Astrocyte (in vitro differentiated cells and primary cell): ENCODE measurements around the gene LRP1B.

Experiments used
- EZH2 ChIP-seq: IDR thresholded peaks from 2 replicates; pipeline ENCODE4 v1.6.1; 2012; ENCODE audit warnings: mild to moderate bottlenecking, low read length, inconsistent platforms; ENCODE audit not compliant: insufficient read depth
- TF ChIP-seq, protein P1 (sequence below): IDR thresholded peaks from 2 replicates; pipeline ENCODE4 v1.5.1; 2011; ENCODE audit warnings: low read depth, mild to moderate bottlenecking, inconsistent platforms, low read length, moderate library complexity; ENCODE audit not compliant: insufficient read depth

DNA sequence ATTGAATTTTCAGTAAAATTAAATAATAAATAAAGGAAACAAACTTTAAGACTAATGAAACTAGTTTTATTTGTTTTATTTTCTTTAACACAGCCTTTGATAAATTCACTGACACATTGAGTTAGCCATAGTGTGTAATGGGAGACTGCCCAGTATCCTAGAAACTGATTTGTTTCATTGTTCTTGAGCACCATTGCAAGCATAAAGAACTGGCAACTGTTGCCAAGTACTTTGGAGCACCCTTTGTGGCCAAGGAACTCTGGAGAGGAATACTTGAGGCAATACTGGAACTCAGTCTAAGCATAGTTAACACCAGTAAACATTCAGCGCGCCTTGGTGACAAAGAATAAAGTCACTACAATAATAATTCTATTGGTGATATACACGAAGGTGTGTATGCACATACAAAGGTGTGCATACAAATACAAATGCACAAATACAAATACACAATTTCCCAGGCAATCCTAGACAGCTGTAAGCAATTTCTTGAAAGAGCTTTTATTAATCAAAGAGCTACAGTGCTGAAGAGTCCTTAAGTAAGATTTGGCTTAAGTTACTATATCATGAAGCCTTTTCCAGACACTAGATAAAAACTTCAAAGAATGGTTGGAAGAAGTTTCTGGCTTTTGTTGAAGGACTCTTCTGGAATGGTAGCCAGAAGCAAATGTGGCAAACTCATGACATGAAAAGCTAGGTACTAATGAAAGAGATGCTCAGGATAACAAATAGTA, 1371.2 kb downstream of the LRP1B start:
- TF ChIP-seq, protein P1, sequence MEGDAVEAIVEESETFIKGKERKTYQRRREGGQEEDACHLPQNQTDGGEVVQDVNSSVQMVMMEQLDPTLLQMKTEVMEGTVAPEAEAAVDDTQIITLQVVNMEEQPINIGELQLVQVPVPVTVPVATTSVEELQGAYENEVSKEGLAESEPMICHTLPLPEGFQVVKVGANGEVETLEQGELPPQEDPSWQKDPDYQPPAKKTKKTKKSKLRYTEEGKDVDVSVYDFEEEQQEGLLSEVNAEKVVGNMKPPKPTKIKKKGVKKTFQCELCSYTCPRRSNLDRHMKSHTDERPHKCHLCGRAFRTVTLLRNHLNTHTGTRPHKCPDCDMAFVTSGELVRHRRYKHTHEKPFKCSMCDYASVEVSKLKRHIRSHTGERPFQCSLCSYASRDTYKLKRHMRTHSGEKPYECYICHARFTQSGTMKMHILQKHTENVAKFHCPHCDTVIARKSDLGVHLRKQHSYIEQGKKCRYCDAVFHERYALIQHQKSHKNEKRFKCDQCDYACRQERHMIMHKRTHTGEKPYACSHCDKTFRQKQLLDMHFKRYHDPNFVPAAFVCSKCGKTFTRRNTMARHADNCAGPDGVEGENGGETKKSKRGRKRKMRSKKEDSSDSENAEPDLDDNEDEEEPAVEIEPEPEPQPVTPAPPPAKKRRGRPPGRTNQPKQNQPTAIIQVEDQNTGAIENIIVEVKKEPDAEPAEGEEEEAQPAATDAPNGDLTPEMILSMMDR = no peak
- TF ChIP-seq EZH2 = no peak
